ENCODE measurements around the gene ETV3.

ETV3 gene

GRCh38 chr1:157181790-157182189, 43.6 kb upstream of the ETV3 start:
- H3K4me2 ChIP-seq (ENCODE audit: low read depth, low read length, poor library complexity, severe bottlenecking), result no peak overlapping the region
- no peak overlapping the region for H3K27ac ChIP-seq (ENCODE audit: low read depth, low read length)
- no peaks in the 10 kb centered on the region for H4K20me1 ChIP-seq (ENCODE audit: low read depth, low read length)
- no peaks in the 10 kb centered on the region for H3K36me3 ChIP-seq (ENCODE audit: low read length)
- no peaks in the 10 kb centered on the region for H3F3A ChIP-seq (ENCODE audit: insufficient read depth)
- no peaks in the 10 kb centered on the region for H3K79me2 ChIP-seq (ENCODE audit: insufficient read depth, low read length)
- H3K4me3 ChIP-seq (ENCODE audit: insufficient read depth, low read length, poor library complexity, severe bottlenecking), result no peak overlapping the region
- no peaks in the 10 kb centered on the region for H3K9me2 ChIP-seq (replicated peaks; ENCODE audit: insufficient read depth, low read length)
- TF ChIP-seq CTCF (IDR thresholded peaks at IDR 0.05; ENCODE audit: insufficient read depth, low read length, poor library complexity, severe bottlenecking) (no peak), EZH2phosphoT487 (conservative IDR thresholded peaks at IDR 0.05; ENCODE audit: low read length) (no peak)
- H3K9me3 ChIP-seq (ENCODE audit: insufficient read depth, low read length), result no peaks in the 10 kb centered on the region
- H2AFZ ChIP-seq (ENCODE audit: low read depth, low read length, severe bottlenecking), result no peak overlapping the region
- no peak overlapping the region for H3K9ac ChIP-seq (ENCODE audit: low read length)
- H3K27me3 ChIP-seq (ENCODE audit: low read length), result no peaks in the 10 kb centered on the region

- Histone ChIP-seq H3K9me3 (ENCODE audit: insufficient read depth, low read length) (no peaks in the 10 kb centered on the region), H3K9me2 (replicated peaks; ENCODE audit: insufficient read depth, low read length) (no peaks in the 10 kb centered on the region), H3F3A (ENCODE audit: insufficient read depth) (no peaks in the 10 kb centered on the region), H3K79me2 (ENCODE audit: insufficient read depth, low read length) (no peaks in the 10 kb centered on the region), H3K9ac (ENCODE audit: low read length) (no peak overlapping the region), H3K4me2 (ENCODE audit: low read depth, low read length, poor library complexity, severe bottlenecking) (no peak overlapping the region), H3K27me3 (ENCODE audit: low read length) (no peaks in the 10 kb centered on the region), H3K27ac (ENCODE audit: low read depth, low read length) (no peak overlapping the region), H2AFZ (ENCODE audit: low read depth, low read length, severe bottlenecking) (no peak overlapping the region), H4K20me1 (ENCODE audit: low read depth, low read length) (no peaks in the 10 kb centered on the region), H3K4me3 (ENCODE audit: insufficient read depth, low read length, poor library complexity, severe bottlenecking) (no peak overlapping the region), H3K36me3 (ENCODE audit: low read length) (no peaks in the 10 kb centered on the region)
- TF ChIP-seq CTCF (IDR thresholded peaks at IDR 0.05; ENCODE audit: insufficient read depth, low read length, poor library complexity, severe bottlenecking) (no peak), EZH2phosphoT487 (conservative IDR thresholded peaks at IDR 0.05; ENCODE audit: low read length) (no peak)
Measured at GRCh38 chr1:157181258-157181657, 43.1 kb upstream of the ETV3 start.

GRCh38 chr1:157178490-157178889, 40.3 kb upstream of the ETV3 start:
- TF ChIP-seq CTCF (IDR thresholded peaks at IDR 0.05; ENCODE audit: insufficient read depth, low read length, poor library complexity, severe bottlenecking) (no peak), EZH2phosphoT487 (conservative IDR thresholded peaks at IDR 0.05; ENCODE audit: low read length) (no peak)
- H3F3A ChIP-seq (ENCODE audit: insufficient read depth), result no peaks in the 10 kb centered on the region
- H3K27me3 ChIP-seq (ENCODE audit: low read length), result no peaks in the 10 kb centered on the region

More at GRCh38 chr1:157178490-157178889, 40.3 kb upstream of the ETV3 start:
- Histone ChIP-seq H4K20me1 (ENCODE audit: low read depth, low read length) (no peaks in the 10 kb centered on the region), H2AFZ (ENCODE audit: low read depth, low read length, severe bottlenecking) (no peak overlapping the region), H3K9me2 (replicated peaks; ENCODE audit: insufficient read depth, low read length) (no peaks in the 10 kb centered on the region), H3K27ac (ENCODE audit: low read depth, low read length) (no peak overlapping the region), H3K4me2 (ENCODE audit: low read depth, low read length, poor library complexity, severe bottlenecking) (no peak overlapping the region), H3K4me3 (ENCODE audit: insufficient read depth, low read length, poor library complexity, severe bottlenecking) (no peak overlapping the region), H3K79me2 (ENCODE audit: insufficient read depth, low read length) (no peaks in the 10 kb centered on the region), H3K36me3 (ENCODE audit: low read length) (no peaks in the 10 kb centered on the region), H3K9me3 (ENCODE audit: insufficient read depth, low read length) (no peaks in the 10 kb centered on the region), H3K9ac (ENCODE audit: low read length) (no peak overlapping the region)
